ENCODE measurements around the gene CAPN9.

The CAPN9 gene

DNA sequence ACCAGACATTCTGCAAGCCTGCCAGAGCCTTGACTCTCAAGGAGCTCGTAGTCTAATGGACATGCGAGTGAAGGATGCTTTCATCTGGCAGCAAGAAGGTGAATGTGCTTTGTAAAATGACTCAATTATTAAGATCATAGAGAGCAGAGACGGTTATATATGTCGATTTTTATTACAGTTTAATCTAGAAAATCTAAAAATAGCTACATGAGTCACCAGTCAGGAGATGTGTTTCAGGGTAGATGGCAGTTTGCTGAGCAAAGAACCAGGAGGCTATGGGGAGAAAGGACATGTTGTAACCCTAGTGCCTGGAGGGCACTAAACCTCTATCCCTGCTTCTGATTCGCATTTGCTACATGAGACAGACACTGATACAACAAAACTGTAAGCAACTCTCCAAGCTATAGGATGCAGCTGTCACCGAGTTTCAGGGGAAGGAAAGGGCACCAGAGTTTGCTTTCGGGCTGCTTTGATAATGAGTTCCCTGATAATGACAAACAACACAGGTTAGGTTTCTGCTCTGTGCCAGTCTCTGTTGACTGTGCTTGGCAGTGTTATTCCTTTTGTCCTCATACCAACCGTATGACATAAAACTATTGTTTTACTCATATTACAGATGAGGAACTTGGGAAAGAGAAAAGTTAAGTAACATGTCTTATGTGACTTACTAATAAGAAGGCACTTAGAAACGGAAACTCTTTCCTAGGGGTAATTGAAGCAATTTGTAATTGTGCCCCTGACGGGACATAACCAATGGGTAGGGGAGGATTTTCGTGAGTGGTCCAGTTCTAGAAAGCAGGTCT lies 77.9 kb downstream of the CAPN9 start:
- H3K27ac ChIP-seq = peak overlapping the region; percentile 59
- TF ChIP-seq, protein P1, sequence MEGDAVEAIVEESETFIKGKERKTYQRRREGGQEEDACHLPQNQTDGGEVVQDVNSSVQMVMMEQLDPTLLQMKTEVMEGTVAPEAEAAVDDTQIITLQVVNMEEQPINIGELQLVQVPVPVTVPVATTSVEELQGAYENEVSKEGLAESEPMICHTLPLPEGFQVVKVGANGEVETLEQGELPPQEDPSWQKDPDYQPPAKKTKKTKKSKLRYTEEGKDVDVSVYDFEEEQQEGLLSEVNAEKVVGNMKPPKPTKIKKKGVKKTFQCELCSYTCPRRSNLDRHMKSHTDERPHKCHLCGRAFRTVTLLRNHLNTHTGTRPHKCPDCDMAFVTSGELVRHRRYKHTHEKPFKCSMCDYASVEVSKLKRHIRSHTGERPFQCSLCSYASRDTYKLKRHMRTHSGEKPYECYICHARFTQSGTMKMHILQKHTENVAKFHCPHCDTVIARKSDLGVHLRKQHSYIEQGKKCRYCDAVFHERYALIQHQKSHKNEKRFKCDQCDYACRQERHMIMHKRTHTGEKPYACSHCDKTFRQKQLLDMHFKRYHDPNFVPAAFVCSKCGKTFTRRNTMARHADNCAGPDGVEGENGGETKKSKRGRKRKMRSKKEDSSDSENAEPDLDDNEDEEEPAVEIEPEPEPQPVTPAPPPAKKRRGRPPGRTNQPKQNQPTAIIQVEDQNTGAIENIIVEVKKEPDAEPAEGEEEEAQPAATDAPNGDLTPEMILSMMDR (IDR thresholded peaks at IDR 0.05) = no peak
- no peak for TF ChIP-seq ZFX (IDR thresholded peaks at IDR 0.05; ENCODE audit: borderline replicate concordance)

DNA sequence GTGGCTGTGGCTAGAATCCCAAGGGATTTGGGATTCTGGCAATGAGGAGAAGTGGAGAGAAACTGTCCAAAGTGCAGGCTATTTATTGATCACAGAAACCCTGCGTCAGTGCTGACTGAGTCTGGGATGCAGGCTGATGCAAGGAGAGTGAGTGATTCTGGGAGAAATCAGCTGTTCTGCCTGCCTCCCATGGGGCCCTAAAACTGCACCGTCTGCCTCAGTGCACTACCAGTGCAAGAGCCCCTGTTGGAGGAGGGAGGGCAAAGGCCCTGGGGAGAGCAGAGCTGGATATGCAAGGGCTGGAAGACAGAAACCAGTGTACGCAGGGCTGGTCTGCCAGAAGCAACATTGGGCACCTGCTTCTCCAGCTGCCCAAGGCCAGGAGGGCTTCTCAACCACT lies 78.6 kb downstream of the CAPN9 start:
- peak overlapping the region; percentile 59 for H3K27ac ChIP-seq
- TF ChIP-seq, protein P1 (IDR thresholded peaks at IDR 0.05) = no peak
- TF ChIP-seq ZFX (IDR thresholded peaks at IDR 0.05; ENCODE audit: borderline replicate concordance) = no peak

DNA sequence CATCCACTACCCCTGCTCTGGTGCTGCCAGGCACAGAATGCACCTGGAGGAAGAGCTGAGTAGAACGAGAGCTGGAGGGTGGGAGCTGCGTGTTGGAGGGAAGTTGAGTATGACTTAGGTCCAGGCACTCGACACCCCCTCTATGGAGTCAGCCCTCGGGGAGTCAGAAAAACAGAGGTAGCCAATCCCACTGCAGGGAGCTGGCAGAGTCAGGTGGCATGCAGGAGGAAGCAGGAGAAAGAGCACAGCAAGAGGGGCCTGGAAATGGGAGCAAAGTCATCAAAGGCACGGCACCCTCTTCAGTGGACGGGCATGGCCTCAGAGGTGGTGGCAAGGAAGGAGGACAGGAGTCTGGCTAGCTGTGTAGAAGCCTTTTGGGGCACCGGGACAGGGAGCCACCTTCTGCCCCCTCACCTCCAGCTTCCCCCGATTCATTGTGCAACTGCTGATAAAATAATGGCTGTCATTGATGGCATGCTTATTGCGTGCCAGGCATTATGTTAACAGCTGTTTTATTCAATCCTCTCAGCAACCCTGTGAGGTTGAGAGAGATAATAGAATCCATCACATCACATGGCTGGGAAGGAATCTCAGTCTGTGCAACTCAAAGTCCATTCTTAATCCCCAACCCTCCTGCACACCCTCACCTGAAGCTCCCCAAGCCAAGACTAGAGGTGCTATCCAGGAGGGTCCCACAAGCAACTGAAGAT lies 79.1 kb downstream of the CAPN9 start:
- no peak overlapping the region for H3K27ac ChIP-seq
- TF ChIP-seq ZFX (IDR thresholded peaks at IDR 0.05; ENCODE audit: borderline replicate concordance) = no peak
- TF ChIP-seq, protein P1 (IDR thresholded peaks at IDR 0.05) = no peak

DNA sequence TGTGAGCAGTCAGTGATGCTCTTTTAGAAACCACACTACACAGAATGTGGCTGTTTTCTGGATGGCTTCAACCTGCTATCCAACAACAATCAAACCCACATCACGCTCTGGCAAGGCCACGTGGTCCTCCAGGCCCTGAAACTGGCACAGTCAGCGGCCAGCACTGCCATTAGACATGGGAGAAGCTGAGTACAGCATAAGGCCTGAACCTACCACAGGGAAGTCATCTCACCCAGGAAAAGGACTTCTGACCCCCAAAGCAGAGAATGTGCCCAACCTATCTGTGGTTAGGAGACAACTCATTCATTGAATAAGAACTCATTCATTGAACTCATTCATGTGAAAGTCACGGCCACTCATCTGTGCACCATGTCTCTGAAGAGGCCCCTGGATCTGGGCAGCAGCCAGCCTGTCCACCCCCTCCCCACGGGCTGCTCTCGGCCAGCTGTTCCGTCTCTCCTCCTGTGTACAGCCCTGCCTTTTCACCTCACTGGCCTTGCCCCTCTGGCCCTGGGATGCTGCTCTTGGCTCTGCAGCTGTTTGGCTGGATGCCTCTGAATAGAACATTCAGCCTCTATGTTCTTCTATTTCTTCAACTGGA lies 80.0 kb downstream of the CAPN9 start:
- TF ChIP-seq ZFX (IDR thresholded peaks at IDR 0.05; ENCODE audit: borderline replicate concordance) = no peak
- TF ChIP-seq, protein P1 (IDR thresholded peaks at IDR 0.05) = no peak

DNA sequence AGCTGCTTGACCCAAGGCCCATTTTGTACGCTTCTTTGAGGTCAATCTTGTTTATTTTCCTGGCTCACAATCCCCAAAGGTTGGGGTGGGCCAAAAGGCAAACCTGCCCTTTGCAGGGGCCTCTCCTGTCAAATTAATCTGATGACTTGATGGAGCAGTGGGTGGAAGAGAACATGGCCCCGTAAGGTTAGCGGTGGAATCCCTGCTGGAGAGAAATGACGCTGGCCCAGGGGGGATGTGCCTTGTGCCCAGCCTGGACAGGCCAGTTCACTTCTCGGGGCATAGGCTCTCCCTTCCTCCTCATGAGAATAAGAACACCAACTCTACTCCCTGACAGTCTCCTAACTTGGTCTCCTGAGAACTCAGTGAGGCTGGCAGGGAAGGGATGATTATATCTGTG lies 80.6 kb downstream of the CAPN9 start:
- no peak for TF ChIP-seq ZFX (IDR thresholded peaks at IDR 0.05; ENCODE audit: borderline replicate concordance)
- TF ChIP-seq, protein P1 (IDR thresholded peaks at IDR 0.05) = no peak
- H3K27ac ChIP-seq = no peak overlapping the region

More for the DNA sequence above, 80.0 kb downstream of the CAPN9 start:
- no peak overlapping the region for H3K27ac ChIP-seq

DNA sequence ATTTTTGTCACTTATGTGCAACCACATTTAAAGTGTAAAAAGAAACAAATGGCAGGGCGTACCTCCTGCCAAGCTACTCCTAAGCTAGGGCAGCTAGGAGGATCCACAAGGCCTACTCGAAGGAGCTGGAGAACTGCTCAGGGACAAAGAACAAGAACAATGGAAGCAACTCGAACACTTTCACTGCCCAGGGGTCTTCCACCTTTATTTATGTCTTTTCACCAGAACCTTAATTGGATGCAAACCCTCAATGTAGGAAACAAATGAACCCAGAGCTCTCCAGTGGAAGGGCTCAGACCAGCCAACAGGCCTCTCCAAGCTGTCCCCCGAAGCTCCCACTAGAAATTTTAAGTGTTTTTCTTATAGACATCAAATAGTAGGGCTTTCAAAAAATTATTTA lies 81.2 kb downstream of the CAPN9 start:
- TF ChIP-seq, protein P1 (IDR thresholded peaks at IDR 0.05) = no peak
- no peak for TF ChIP-seq ZFX (IDR thresholded peaks at IDR 0.05; ENCODE audit: borderline replicate concordance)
- H3K27ac ChIP-seq = no peak overlapping the region

All from 22Rv1 (cell line).